Coronary artery (tissue), 2 donors: ENCODE data around the gene MTF1.

Experiments
- DNase-seq: peaks from one replicate; pipeline ENCODE4 v3.0.0-alpha.2; 2017; ENCODE audit warnings: low spot score
- H3K27ac ChIP-seq, 2 donors: fragments of 200-600 bp; sonication (generic); one replicate each; pipeline ENCODE4 v1.5.1; 2016 to 2019
- H3K4me3 ChIP-seq: fragments of 200-600 bp; sonication (generic); 2 replicates; pipeline ENCODE4 v1.5.1; 2016; ENCODE audit warnings: mild to moderate bottlenecking, moderate library complexity
- CTCF ChIP-seq: fragments of 200-600 bp; sonication (generic); IDR thresholded peaks from one replicate; pipeline ENCODE4 v1.5.1; 2019; ENCODE audit warnings: antibody characterized with exemption

Gene MTF1

GRCh38 chr1:37879865-37880264 is 20.5 kb upstream of the MTF1 start:
- H3K27ac ChIP-seq: no peak overlapping the region
- H3K4me3 ChIP-seq: no peak overlapping the region
- no peak for TF ChIP-seq CTCF
- DNase-seq: no peak

- no peak for DNase-seq
- Histone ChIP-seq H3K4me3 (no peak overlapping the region), H3K27ac (no peak overlapping the region)
- TF ChIP-seq CTCF: no peak
These were observed 18.7 kb upstream of the MTF1 start for GRCh38 chr1:37878071-37878470.

GRCh38 chr1:37875833-37876232 is 16.4 kb upstream of the MTF1 start:
- DNase-seq: no peak
- no peak for TF ChIP-seq CTCF
- Histone ChIP-seq H3K4me3 (no peak overlapping the region), H3K27ac (no peak overlapping the region)

GRCh38 chr1:37872692-37873091 is 13.3 kb upstream of the MTF1 start:
- DNase-seq: no peak
- no peak for TF ChIP-seq CTCF
- Histone ChIP-seq H3K27ac (no peak overlapping the region), H3K4me3 (no peak overlapping the region)

GRCh38 chr1:37868466-37868865 is 9.1 kb upstream of the MTF1 start:
- DNase-seq: no peak
- Histone ChIP-seq H3K4me3 (no peak overlapping the region), H3K27ac (no peak overlapping the region)
- no peak for TF ChIP-seq CTCF

- DNase-seq: no peak
- H3K27ac ChIP-seq: no peak overlapping the region
- TF ChIP-seq CTCF: no peak
- H3K4me3 ChIP-seq: no peak overlapping the region
These were observed 8.4 kb upstream of the MTF1 start for GRCh38 chr1:37867784-37868183.

- DNase-seq: no peak
- no peak overlapping the region for H3K27ac ChIP-seq
- H3K4me3 ChIP-seq: no peak overlapping the region
- TF ChIP-seq CTCF: no peak
These were observed 7.1 kb upstream of the MTF1 start for GRCh38 chr1:37866491-37866890.
